HepG2 (cell line): ENCODE results near the gene BPIFA1. TPM values are rescaled to one million over a fixed set of nuclear protein-coding genes. Genes with fewer than 3 reads are reported as not detected.
A peak's percentile ranks its signal among the peaks of the same experiment; 100 is the strongest.

ENCODE experiments used
- AGO1 ChIP-seq: fragments of 200-400 bp; formaldehyde crosslinking; IDR thresholded peaks from 2 replicates; pipeline ENCODE4 v1.6.1; 2017; ENCODE audit warnings: mild to moderate bottlenecking, low read depth, low read length, moderate library complexity; ENCODE audit not compliant: poor library complexity, severe bottlenecking
- CCDC6 ChIP-seq: sonication (generic); formaldehyde crosslinking; IDR thresholded peaks from 2 replicates; pipeline ENCODE4 v1.8.1; 2022; ENCODE audit warnings: mild to moderate bottlenecking, missing genetic modification reagents, moderate library complexity
- FOXP1 ChIP-seq, 2 experiments: fragments of 450-650 bp in 1 of 2; IDR thresholded peaks; 2 replicates each; pipeline ENCODE4 v1.6.1; 2017 to 2018; ENCODE audit warnings: antibody characterized with exemption in 1 of 2
- GPN1 ChIP-seq: sonication (generic); formaldehyde crosslinking; IDR thresholded peaks from 2 replicates; pipeline ENCODE4 v1.5.1; 2020; ENCODE audit warnings: missing genetic modification reagents, borderline replicate concordance
- KDM6A ChIP-seq: IDR thresholded peaks from 2 replicates; pipeline ENCODE4 v1.6.1; 2016; ENCODE audit warnings: low read depth
- LCORL ChIP-seq, 2 experiments: fragments of 450-650 bp in 1 of 2; sonication (generic) in 1 of 2; formaldehyde crosslinking in 1 of 2; IDR thresholded peaks; 2 replicates each; pipeline versions ENCODE4 v1.5.0 to v1.6.1; 2017 to 2020; ENCODE audit warnings: antibody characterized with exemption in 1 of 2, missing genetic modification reagents in 1 of 2
- PRMT3 ChIP-seq: sonication (generic); formaldehyde crosslinking; IDR thresholded peaks from 2 replicates; pipeline ENCODE4 v1.8.1; 2022; ENCODE audit warnings: low read depth, mild to moderate bottlenecking, moderate library complexity, missing genetic modification reagents, borderline replicate concordance
- PTBP1 ChIP-seq: fragments of 200-400 bp; formaldehyde crosslinking; IDR thresholded peaks from 2 replicates; pipeline ENCODE4 v1.6.1; 2018; ENCODE audit warnings: low read length, low read depth; ENCODE audit not compliant: poor library complexity, severe bottlenecking
- RBM39 ChIP-seq: fragments of 200-400 bp; formaldehyde crosslinking; IDR thresholded peaks from one replicate; pipeline ENCODE4 v1.6.1; 2018; ENCODE audit warnings: antibody characterized with exemption, mild to moderate bottlenecking, low read depth, low read length; ENCODE audit not compliant: poor library complexity, severe bottlenecking
- SNAPC2 ChIP-seq: sonication (generic); formaldehyde crosslinking; IDR thresholded peaks from 2 replicates; pipeline ENCODE4 v1.8.1; 2022; ENCODE audit warnings: mild to moderate bottlenecking, missing genetic modification reagents
- SOX6 ChIP-seq, 2 experiments: fragments of 450-650 bp in 1 of 2; sonication (generic) in 1 of 2; formaldehyde crosslinking in 1 of 2; IDR thresholded peaks; 2 replicates each; pipeline versions ENCODE4 v1.4.0 to v1.6.1; 2017 to 2020; ENCODE audit warnings: antibody characterized with exemption in 1 of 2, mild to moderate bottlenecking in 1 of 2, missing genetic modification reagents in 1 of 2
- TAF1 ChIP-seq: sonication (generic); formaldehyde crosslinking; IDR thresholded peaks from 2 replicates; pipeline ENCODE4 v1.4.0; 2020; ENCODE audit warnings: missing genetic modification reagents
- TFE3 ChIP-seq: IDR thresholded peaks from 2 replicates; pipeline ENCODE4 v1.6.1; 2016
- ZBTB2 ChIP-seq: sonication (generic); formaldehyde crosslinking; IDR thresholded peaks from 2 replicates; pipeline ENCODE4 v1.8.0; 2022; ENCODE audit warnings: low read depth, missing genetic modification reagents
- ZBTB46 ChIP-seq: sonication (generic); formaldehyde crosslinking; IDR thresholded peaks from 2 replicates; pipeline ENCODE4 v1.4.0; 2020; ENCODE audit warnings: mild to moderate bottlenecking, missing genetic modification reagents, borderline replicate concordance
- ZFY ChIP-seq: sonication (generic); formaldehyde crosslinking; IDR thresholded peaks from 2 replicates; pipeline ENCODE4 v1.4.0; 2020; ENCODE audit warnings: missing genetic modification reagents
- ZNF232 ChIP-seq: sonication (generic); formaldehyde crosslinking; IDR thresholded peaks from 2 replicates; pipeline ENCODE4 v1.4.0; 2020; ENCODE audit warnings: missing genetic modification reagents, borderline replicate concordance
- ZNF234 ChIP-seq: sonication (generic); formaldehyde crosslinking; conservative IDR thresholded peaks from 2 replicates; pipeline ENCODE4 v1.5.1; 2020; ENCODE audit warnings: mild to moderate bottlenecking, missing genetic modification reagents
- ZNF251 ChIP-seq: sonication (generic); formaldehyde crosslinking; IDR thresholded peaks from 2 replicates; pipeline ENCODE4 v1.9.0; 2021; ENCODE audit warnings: mild to moderate bottlenecking, missing genetic modification reagents
- ZNF263 ChIP-seq: sonication (generic); formaldehyde crosslinking; IDR thresholded peaks from 2 replicates; pipeline ENCODE4 v1.4.0; 2020; ENCODE audit warnings: missing genetic modification reagents
- ZNF367 ChIP-seq: sonication (generic); formaldehyde crosslinking; IDR thresholded peaks from 2 replicates; pipeline ENCODE4 v1.4.0; 2020; ENCODE audit warnings: missing genetic modification reagents, borderline replicate concordance
- ZNF510 ChIP-seq: sonication (generic); formaldehyde crosslinking; IDR thresholded peaks from 2 replicates; pipeline ENCODE4 v1.4.0; 2020; ENCODE audit warnings: low read depth, mild to moderate bottlenecking, missing genetic modification reagents
- ZNF790 ChIP-seq: sonication (generic); formaldehyde crosslinking; IDR thresholded peaks from 2 replicates; pipeline ENCODE4 v1.8.0; 2022; ENCODE audit warnings: missing genetic modification reagents, mild to moderate bottlenecking, borderline replicate concordance
- ZNF83 ChIP-seq: sonication (generic); formaldehyde crosslinking; IDR thresholded peaks from 2 replicates; pipeline ENCODE4 v1.4.0; 2020; ENCODE audit warnings: missing genetic modification reagents, mild to moderate bottlenecking, borderline replicate concordance
- ZSCAN25 ChIP-seq: sonication (generic); formaldehyde crosslinking; IDR thresholded peaks from 2 replicates; pipeline ENCODE4 v1.8.0; 2022; ENCODE audit warnings: mild to moderate bottlenecking, missing genetic modification reagents
- polyA plus RNA-seq, 8 experiments: library from polyadenylated mRNA; depleted of rRNA in 3 of 8; stranded (reverse) in 7 of 8; unstranded in 1 of 8; fragments of >200 nt; fragmentation: Illumina TruSeq in 4 of 8; extraction: Trizol in 4 of 8; gene quantifications; 2 replicates each; pipeline versions ENCODE4 v1.2.1 to v1.2.3, GENCODE V29; 2011 to 2016; ENCODE audit warnings: low read depth in 4 of 8, missing spikeins in 1 of 8, mixed read lengths in 1 of 8; ENCODE audit not compliant: insufficient read depth in 1 of 8
- total RNA-seq, 5 experiments: library from RNA; depleted of rRNA; stranded (reverse); fragments of >200 nt; fragmentation: Illumina TruSeq; extraction: Trizol; gene quantifications; 2 replicates each; pipeline ENCODE4 v1.2.3, GENCODE V29; 2016; ENCODE audit warnings: low read depth in 1 of 5

BPIFA1 gene
- total and polyA plus RNA-seq, 2 of the 13 experiments (the other 11 are each of a cell fraction or from before 2014, with no cell fraction given), result not detected

GRCh38 chr20:33209789-33210188 is 26.0 kb upstream of the BPIFA1 start (continued):
- TF ChIP-seq FOXP1 (IDR thresholded peaks at IDR 0.05) (no peak), FOXP1 (CRISPR knock-in tag; IDR thresholded peaks at IDR 0.05) (0 out of 2 replicates have a peak, but pooled peaks have one; percentile 8), ZNF83 (CRISPR knock-in tag) (peak; percentile 83; the same call in 1 of the 2 replicates), ZNF234 (CRISPR knock-in tag) (no peak), RBM39 (no peak), ZNF263 (CRISPR knock-in tag) (peak; percentile 80), GPN1 (CRISPR knock-in tag) (peak; percentile 90; the same call in 1 of the 2 replicates), ZFY (CRISPR knock-in tag) (peak; percentile 69), SOX6 (IDR thresholded peaks at IDR 0.05) (no peak), SOX6 (CRISPR knock-in tag; IDR thresholded peaks at IDR 0.05) (no peak), ZBTB2 (CRISPR knock-in tag) (peak; percentile 79), KDM6A (CRISPR knock-in tag) (peak; percentile 53; the same call in 1 of the 2 replicates), AGO1 (no peak), SNAPC2 (CRISPR knock-in tag) (peak; percentile 97), ZNF232 (CRISPR knock-in tag) (peak; percentile 99), TFE3 (CRISPR knock-in tag) (peak; percentile 96), LCORL (IDR thresholded peaks at IDR 0.05) (no peak), LCORL (CRISPR knock-in tag; IDR thresholded peaks at IDR 0.05) (0 out of 2 replicates have a peak, but pooled peaks have one; percentile 40), ZNF367 (CRISPR knock-in tag) (0 out of 2 replicates have a peak, but pooled peaks have one; percentile 92), TAF1 (CRISPR knock-in tag) (no peak), ZBTB46 (no peak), PTBP1 (no peak), ZNF510 (CRISPR knock-in tag) (peak; percentile 92; the same call in 1 of the 2 replicates), CCDC6 (CRISPR knock-in tag) (peak; percentile 96), ZNF251 (CRISPR knock-in tag) (peak; percentile 93; the same call in 1 of the 2 replicates), ZSCAN25 (peak; percentile 71; the same call in 1 of the 2 replicates), ZNF790 (CRISPR knock-in tag) (peak; percentile 98; the same call in 1 of the 2 replicates), PRMT3 (CRISPR knock-in tag) (peak; percentile 85; the same call in 1 of the 2 replicates)
